GM18519 (cell line): ENCODE measurements around the gene OR2Z1.

Source experiments
- ATAC-seq: cut with Tn5 transposase; IDR thresholded peaks from one replicate; pipeline ENCODE4 v1.9.1; 2021; ENCODE audit warnings: mild to moderate bottlenecking, moderate library complexity; ENCODE audit not compliant: unreplicated experiment, low FRiP score

The OR2Z1 gene

GRCh38 chr19:8721334-8721733 lies at the start of gene OR2Z1:
OR2Z1 (plus strand) TSS chr19:8721634; CDS start chr19:8731029, 9,395 bp downstream.
- no peak for ATAC-seq

GRCh38 chr19:8673276-8673891 lies 48.0 kb upstream of the OR2Z1 start:
- ATAC-seq: no peak

GRCh38 chr19:8675066-8675465 lies 46.4 kb upstream of the OR2Z1 start:
- ATAC-seq: no peak

GRCh38 chr19:8678244-8678807 lies 43.1 kb upstream of the OR2Z1 start:
- no peak for ATAC-seq

GRCh38 chr19:8680676-8681344 lies 40.6 kb upstream of the OR2Z1 start:
- ATAC-seq: no peak

- no peak for ATAC-seq
Measured at GRCh38 chr19:8681345-8682029, 39.9 kb upstream of the OR2Z1 start.

- no peak for ATAC-seq
Measured at GRCh38 chr19:8682472-8682871, 39.0 kb upstream of the OR2Z1 start.

GRCh38 chr19:8682931-8683330 lies 38.5 kb upstream of the OR2Z1 start:
- ATAC-seq: no peak

- ATAC-seq: no peak
Measured at GRCh38 chr19:8684001-8684902, 37.2 kb upstream of the OR2Z1 start.

- ATAC-seq: no peak
Measured at GRCh38 chr19:8686549-8686948, 34.9 kb upstream of the OR2Z1 start.

GRCh38 chr19:8688930-8689329 lies 32.5 kb upstream of the OR2Z1 start:
- no peak for ATAC-seq

GRCh38 chr19:8690753-8691539 lies 30.5 kb upstream of the OR2Z1 start:
- no peak for ATAC-seq

GRCh38 chr19:8695501-8695900 lies 25.9 kb upstream of the OR2Z1 start:
- no peak for ATAC-seq

- no peak for ATAC-seq
Measured at GRCh38 chr19:8695911-8696310, 25.5 kb upstream of the OR2Z1 start.

- no peak for ATAC-seq
Measured at GRCh38 chr19:8696993-8697392, 24.4 kb upstream of the OR2Z1 start.

- no peak for ATAC-seq
Measured at GRCh38 chr19:8697671-8698432, 23.6 kb upstream of the OR2Z1 start.

- no peak for ATAC-seq
Measured at GRCh38 chr19:8698433-8699063, 22.9 kb upstream of the OR2Z1 start, which contains the start of gene ACTL9. ACTL9 (minus strand) TSS chr19:8698795; CDS start chr19:8698701, 94 bp downstream.

GRCh38 chr19:8699908-8700307 lies 21.5 kb upstream of the OR2Z1 start:
- ATAC-seq: no peak
